ENCODE measurements around the gene MYOCD.

The MYOCD gene

DNA sequence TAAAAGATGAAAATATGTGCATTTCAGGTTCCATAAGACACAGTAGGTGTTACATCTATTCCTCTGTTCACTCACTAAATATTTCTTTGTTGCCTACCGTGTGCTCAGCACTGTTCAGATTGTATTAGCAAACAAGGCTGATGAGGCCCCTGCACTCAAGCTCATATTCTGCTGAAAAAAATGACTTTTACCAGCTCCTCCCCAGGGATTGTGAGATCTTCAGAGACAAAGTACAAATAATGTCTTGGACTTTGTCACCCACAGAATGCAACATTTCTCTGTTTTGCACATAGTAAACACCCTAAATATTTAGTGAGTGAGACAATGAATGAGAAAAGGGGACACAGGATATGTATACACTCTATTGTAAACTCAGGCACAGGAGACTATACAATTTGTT is 21.9 kb upstream of the MYOCD start:
- DNase-seq (ENCODE audit: low spot score): no peak

DNA sequence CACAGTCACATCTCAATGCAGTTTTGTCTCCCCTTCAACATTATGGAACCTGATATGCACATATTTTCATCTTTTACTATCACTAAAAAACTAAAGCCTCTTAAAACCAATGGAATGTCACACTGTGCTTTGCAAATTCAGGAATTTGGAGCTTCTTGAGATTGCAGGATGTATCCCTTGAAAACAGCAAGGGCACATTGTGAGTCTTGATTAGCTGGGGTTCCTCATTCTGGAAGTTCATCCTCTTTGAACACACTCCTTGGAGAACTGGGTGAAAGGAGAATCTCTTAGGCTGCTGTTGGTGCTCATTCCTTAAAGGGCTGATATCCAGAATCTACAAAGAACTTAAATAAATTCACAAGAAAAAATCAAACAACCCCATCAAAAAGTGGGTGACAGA is 21.1 kb upstream of the MYOCD start:
- DNase-seq (ENCODE audit: low spot score): no peak

DNA sequence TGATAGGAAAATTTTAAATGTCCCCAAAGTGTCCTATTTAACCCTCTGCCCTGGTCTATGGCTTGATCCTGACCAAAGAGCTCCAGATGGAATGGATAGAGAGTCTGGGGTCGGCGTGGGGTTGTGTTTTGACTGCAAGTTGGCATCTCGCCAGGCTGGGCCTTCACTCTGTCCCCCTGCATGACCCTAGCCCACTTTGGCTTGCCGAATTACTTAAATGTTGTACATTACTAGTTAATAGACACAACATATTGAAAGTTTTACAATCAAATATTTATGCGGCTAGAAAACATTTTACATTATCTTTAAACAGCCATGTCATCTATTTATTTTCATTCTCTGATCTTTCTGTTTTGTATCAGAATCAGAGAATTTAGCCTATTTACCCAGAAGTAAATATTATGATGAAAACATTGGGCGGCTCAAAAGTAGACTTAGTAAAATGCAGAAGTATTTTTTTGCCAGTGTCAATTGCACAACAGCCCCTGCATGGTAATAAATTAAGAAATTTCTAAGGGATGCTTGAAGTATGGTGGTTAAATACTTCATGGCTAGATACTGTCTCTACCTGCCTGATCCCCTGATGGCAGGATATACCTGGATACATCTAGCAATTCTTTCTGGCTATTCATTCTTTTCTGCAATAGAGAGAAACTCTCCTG is 18.8 kb upstream of the MYOCD start:
- DNase-seq (ENCODE audit: low spot score): no peak

GRCh38 chr17:12648498-12648897 is 17.2 kb upstream of the MYOCD start:
- DNase-seq (ENCODE audit: low spot score): no peak

- DNase-seq (ENCODE audit: low spot score): no peak
Observed at GRCh38 chr17:12655936-12656335, 9.8 kb upstream of the MYOCD start.

DNA sequence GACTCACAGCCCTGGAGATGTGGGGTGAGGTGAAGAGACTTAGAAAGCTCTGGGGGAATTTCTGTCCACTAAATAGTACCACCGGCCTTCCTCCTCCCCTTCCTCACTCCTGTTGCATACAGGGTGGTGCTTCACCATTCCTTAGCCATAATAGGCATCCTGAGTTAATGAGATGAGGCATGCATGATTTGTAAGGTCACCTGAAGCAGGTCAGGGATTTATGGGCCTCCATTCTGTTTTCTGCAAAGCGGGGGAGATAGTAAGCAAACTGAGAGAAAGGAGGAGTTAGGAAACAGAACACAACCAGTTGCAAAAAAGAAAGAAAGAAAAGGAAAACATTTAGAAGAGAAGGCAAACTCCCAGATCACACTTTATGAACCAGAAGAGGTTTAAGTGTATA is 9.3 kb upstream of the MYOCD start:
- DNase-seq (ENCODE audit: low spot score): no peak

GRCh38 chr17:12659500-12659899 is 6.2 kb upstream of the MYOCD start:
- DNase-seq (ENCODE audit: low spot score): no peak

DNA sequence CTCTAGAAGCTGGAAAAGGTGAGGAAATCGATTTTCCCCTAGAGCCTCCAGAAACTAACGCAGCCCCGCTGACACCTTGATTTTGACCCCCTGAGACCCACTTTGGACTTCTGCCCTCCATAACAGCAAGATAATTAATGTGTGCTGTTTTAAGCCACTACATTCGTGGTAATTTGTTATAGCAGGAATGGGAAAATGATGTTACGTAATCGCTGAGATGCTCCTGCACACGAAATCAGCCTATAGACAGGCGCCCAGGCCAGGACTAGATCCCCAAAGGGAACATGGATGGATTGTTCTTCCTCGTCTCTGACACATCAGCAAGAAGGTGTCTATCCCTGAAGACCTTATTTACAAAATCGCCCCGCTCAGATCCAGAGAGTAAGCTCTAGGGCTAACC is 1.4 kb upstream of the MYOCD start:
- DNase-seq (ENCODE audit: low spot score): no peak

GRCh38 chr17:12664894-12665262 is 812 bp upstream of the MYOCD start:
- no peak for DNase-seq (ENCODE audit: low spot score)

DNA sequence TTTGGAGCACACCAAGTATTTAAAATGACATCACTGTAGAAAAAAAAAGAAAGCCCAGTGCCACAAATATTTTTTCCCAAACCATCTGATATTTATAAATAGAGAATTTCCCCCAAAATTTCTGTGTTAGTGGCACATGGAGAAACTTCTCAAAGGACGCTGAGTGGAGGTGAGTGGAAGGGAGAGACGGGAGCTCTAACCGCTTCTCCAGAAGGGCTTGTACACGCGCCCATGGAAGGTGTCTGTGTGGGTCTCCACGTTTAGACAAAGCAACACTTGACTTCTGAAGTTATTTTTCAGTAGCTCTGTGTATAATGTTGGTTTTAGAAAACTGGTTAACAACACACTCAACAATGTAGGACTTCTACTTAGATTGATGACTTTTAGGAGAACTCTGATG is 1.0 kb downstream of the MYOCD start:
- DNase-seq (ENCODE audit: low spot score): no peak

DNA sequence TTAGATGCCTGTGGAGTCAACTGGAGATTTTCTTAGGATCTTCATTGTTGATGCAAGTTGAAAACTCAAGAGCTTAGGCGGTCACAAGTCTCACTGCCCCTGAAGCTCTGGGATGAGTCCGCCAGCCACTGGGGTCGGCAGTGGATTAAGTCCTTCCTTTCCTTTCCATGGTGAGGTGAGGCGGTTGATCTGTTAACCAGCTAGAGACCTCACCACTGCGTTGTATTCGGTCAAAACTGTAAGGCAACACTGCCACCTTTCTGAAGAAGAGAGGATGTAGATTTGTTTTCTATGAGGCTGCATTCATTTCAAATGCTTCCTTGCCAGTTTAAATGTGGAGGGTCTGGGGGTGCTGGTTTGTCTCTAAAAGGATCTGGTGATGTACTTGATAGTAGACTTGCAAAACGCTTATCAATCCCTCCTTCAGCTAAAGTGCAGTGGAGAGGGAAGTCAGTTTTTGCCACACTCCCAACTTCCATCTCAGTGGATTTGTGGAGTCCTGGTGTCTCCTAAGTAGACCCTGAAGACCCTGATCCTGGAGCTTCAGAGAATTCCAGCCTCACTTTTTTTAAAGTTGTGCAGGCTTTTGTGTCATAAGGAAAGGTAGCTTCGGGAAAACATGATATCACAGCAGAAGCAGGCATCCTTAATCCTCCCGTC is 1.7 kb downstream of the MYOCD start:
- DNase-seq (ENCODE audit: low spot score): peak; percentile 11

- DNase-seq (ENCODE audit: low spot score): no peak
Observed at GRCh38 chr17:12671906-12672305, 6.2 kb downstream of the MYOCD start.

- DNase-seq (ENCODE audit: low spot score): no peak
Observed at GRCh38 chr17:12672947-12673346, 7.3 kb downstream of the MYOCD start.

- no peak for DNase-seq (ENCODE audit: low spot score)
Observed at GRCh38 chr17:12673788-12674187, 8.1 kb downstream of the MYOCD start.

DNA sequence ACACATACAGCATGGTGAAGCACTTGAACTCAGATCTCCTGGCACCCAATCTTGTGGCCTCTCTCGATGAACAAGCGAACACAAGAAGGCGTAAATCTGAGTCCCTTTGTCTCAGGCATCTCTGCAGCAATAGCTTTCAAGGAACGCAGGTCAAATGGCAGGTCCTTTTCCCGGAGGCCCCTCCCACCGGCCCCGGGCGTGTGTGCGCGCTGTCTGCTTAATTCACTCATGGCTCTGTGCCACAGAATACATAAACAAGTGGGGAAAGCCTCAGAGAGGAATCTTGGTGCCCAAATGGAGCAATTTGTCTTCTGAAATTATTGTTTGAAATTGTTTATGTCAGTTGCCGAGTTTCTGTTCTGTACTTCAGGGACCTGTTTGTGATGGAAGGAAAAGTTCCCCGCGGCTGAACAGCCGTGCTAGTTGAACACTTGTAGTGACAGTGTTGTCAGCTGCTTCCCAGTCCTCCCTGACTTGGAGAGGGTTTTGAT is 14.8 kb downstream of the MYOCD start:
- no peak for DNase-seq (ENCODE audit: low spot score)

DNA sequence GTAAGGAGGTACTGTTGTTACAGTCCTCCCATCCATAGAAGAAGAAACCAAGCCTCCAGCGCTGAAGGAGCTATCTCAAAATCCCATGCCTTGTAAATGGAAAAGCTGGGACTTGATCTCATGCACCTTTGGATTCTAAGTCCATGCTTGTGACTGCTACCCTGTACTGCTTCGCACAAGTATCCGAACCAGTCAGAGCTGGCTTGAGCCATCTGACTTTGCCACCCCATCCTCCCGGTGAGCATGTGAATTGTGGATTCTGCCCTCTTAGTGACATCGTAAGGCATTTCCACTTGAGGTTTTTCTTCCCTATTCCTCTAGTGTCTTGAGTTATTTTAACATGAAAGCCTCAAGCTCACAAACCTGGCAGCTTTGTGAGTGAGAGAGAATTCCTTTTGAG is 15.3 kb downstream of the MYOCD start:
- no peak for DNase-seq (ENCODE audit: low spot score)

DNA sequence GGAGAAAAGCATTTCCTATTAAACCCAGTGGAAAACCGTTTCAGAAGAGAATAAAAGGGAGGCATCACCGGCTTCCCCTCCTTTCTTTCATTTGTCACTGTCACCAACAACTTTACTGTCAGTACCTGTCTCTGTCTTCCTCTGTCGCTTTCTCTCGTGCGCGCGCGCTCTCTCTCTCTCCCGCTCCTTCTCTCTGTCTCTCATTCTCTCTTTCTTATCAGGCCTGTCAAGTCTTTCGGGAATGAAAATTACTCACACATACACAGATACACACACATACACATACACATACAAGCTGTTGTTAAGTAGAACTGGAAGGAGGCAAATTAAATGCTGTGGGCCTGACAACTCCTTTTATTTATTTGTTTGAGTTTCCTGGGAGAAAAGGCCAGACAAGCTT is 17.6 kb downstream of the MYOCD start:
- DNase-seq (ENCODE audit: low spot score): no peak

GRCh38 chr17:12686486-12686885 is 20.8 kb downstream of the MYOCD start:
- no peak for DNase-seq (ENCODE audit: low spot score)

- DNase-seq (ENCODE audit: low spot score): no peak
Observed at GRCh38 chr17:12688382-12688781, 22.7 kb downstream of the MYOCD start.

- no peak for DNase-seq (ENCODE audit: low spot score)
Observed at GRCh38 chr17:12691173-12691572, 25.5 kb downstream of the MYOCD start.

- DNase-seq (ENCODE audit: low spot score): no peak
Observed at GRCh38 chr17:12693640-12694039, 27.9 kb downstream of the MYOCD start.

GRCh38 chr17:12706070-12706469 is 40.4 kb downstream of the MYOCD start:
- no peak for DNase-seq (ENCODE audit: low spot score)

DNA sequence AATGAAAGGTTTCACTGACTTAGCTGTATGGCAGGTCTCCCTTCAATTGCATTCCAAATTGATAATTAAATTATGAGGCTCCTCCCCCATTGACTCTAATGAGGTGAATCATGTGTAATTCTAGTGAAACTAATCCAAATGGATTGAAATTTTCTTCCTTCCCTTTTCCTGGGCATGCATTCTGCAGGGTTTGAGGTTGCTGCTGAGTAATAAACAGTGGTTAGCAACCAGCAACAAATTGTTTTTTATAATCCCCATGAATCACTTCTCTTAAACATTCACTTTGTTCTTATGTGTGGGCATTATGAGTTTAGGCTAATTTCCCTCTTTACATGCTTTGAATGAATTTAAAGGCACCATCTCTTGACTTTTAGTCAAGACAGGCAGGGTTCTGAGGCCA is 43.4 kb downstream of the MYOCD start:
- no peak for DNase-seq (ENCODE audit: low spot score)

DNA sequence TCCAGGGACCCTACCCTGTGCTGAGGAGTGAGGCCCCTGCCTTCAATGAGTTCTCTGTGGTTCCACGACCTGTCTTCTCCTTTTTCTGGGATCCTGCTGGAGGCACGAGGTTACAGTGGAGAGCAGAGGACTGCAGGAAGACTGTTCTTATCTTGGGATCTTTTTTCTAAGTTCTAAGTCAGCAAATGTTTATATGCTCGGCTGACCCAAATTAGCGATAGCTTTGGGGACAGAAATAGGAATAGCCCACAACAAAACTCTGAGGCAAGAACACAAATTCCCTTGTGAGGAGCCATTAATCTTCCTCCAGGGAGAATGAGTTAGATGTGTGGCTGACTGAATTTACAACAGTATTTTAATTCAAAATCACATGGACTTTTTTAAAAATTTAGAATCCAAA is 46.7 kb downstream of the MYOCD start:
- no peak for DNase-seq (ENCODE audit: low spot score)
